Fibroblast of pulmonary artery (primary cell): Measurements from ENCODE around the gene KRTAP29-1.

Experiments
- DNase-seq: peaks from one replicate; pipeline ENCODE4 v3.0.0-alpha.2; 2010; ENCODE audit warnings: low read depth
- H3K4me3 ChIP-seq: replicated peaks from 2 replicates; pipeline ENCODE4 v1.5.1; 2011; ENCODE audit warnings: low read depth, mild to moderate bottlenecking, control low read depth, low read length, moderate library complexity
- CTCF ChIP-seq: IDR thresholded peaks from 2 replicates; pipeline ENCODE4 v1.5.1; 2011; ENCODE audit warnings: mild to moderate bottlenecking, control low read depth, low read length, inconsistent platforms; ENCODE audit errors: missing control alignments

Gene KRTAP29-1

GRCh38 chr17:41327411-41328120, 24.9 kb upstream of the KRTAP29-1 start:
- no peak for DNase-seq
- no peak for TF ChIP-seq CTCF
- H3K4me3 ChIP-seq = no peak overlapping the region

GRCh38 chr17:41326173-41327145, 23.8 kb upstream of the KRTAP29-1 start:
- DNase-seq = no peak
- TF ChIP-seq CTCF = no peak
- H3K4me3 ChIP-seq = no peak overlapping the region

- H3K4me3 ChIP-seq = no peak overlapping the region
- no peak for TF ChIP-seq CTCF
- DNase-seq = no peak
These were observed 23.0 kb upstream of the KRTAP29-1 start for GRCh38 chr17:41325611-41326010.

- no peak for TF ChIP-seq CTCF
- H3K4me3 ChIP-seq = no peak overlapping the region
- no peak for DNase-seq
These were observed 22.5 kb upstream of the KRTAP29-1 start for GRCh38 chr17:41325126-41325525.

- peak; percentile 11 for TF ChIP-seq CTCF
- peak; percentile 3 for DNase-seq
- H3K4me3 ChIP-seq = no peak overlapping the region
These were observed 21.8 kb upstream of the KRTAP29-1 start for GRCh38 chr17:41324180-41325075.
